22Rv1 (cell line): ENCODE results near the gene C2CD2.

Experiments
- CTCF ChIP-seq: fragments of 450-650 bp; IDR thresholded peaks from 2 replicates; pipeline ENCODE4 v1.5.1; 2017; ENCODE audit warnings: mild to moderate bottlenecking
- ZFX ChIP-seq: fragments of 450-650 bp; IDR thresholded peaks from 2 replicates; pipeline ENCODE4 v1.6.1; 2017; ENCODE audit warnings: antibody characterized with exemption, borderline replicate concordance

- TF ChIP-seq CTCF (no peak), ZFX (no peak)
Observed at GRCh38 chr21:41925767-41926116, 28.1 kb downstream of the C2CD2 start.
